HEK293 (cell line): ENCODE data around the gene NFAT5.

Source experiments
- CTCF ChIA-PET: fragments of 350-600 bp; formaldehyde crosslinking; extraction: SDS; loops from one replicate; lab custom pipeline; 2021; ENCODE audit warnings: antibody characterized with exemption; lab: Yijun Ruan, JAX
- POLR2A ChIA-PET: fragments of 300-600 bp; formaldehyde crosslinking; extraction: SDS; loops from one replicate; lab custom pipeline; 2020; ENCODE audit warnings: antibody characterized with exemption, inconsistent platforms; lab: Yijun Ruan, JAX
- H3K27ac ChIP-seq: fragments of 200-500 bp; sonication (Bioruptor generic); 2 replicates; pipeline ENCODE4 v1.5.1; 2014; ENCODE audit warnings: low read depth, low read length, control low read depth, inconsistent platforms; ENCODE audit errors: extremely low read depth
- H3K36me3 ChIP-seq, 2 experiments: fragments of 200-500 bp in 1 of 2; sonication (Bioruptor generic) in 1 of 2; 1 replicate in 1 of 2; 2 replicates in 1 of 2; pipeline ENCODE4 v1.5.1; 2014 to 2017; ENCODE audit warnings: inconsistent platforms in 2 of 2, low read length in 2 of 2; ENCODE audit not compliant: control insufficient read depth in 2 of 2, insufficient read depth in 1 of 2
- H3K4me1 ChIP-seq: fragments of 200-500 bp; sonication (Bioruptor generic); 2 replicates; pipeline ENCODE4 v1.5.1; 2014; ENCODE audit warnings: mild to moderate bottlenecking, low read length, inconsistent platforms; ENCODE audit not compliant: control insufficient read depth, insufficient read depth
- H3K4me3 ChIP-seq: 2 replicates; pipeline ENCODE4 v1.5.1; 2011; ENCODE audit warnings: low read depth, mild to moderate bottlenecking, control low read depth, low read length, moderate library complexity
- H3K9me3 ChIP-seq: fragments of 200-500 bp; sonication (Bioruptor generic); 2 replicates; pipeline ENCODE4 v1.5.1; 2014; ENCODE audit warnings: low read depth, low read length, inconsistent platforms; ENCODE audit not compliant: control insufficient read depth, insufficient read depth
- ATF2 ChIP-seq: fragments of 450-650 bp; formaldehyde crosslinking; IDR thresholded peaks from 2 replicates; pipeline ENCODE4 v1.5.1; 2016; ENCODE audit warnings: missing biosample characterization, missing genetic modification characterization, low read depth
- HOXD13 ChIP-seq: sonication (generic); formaldehyde crosslinking; IDR thresholded peaks from 2 replicates; pipeline ENCODE4 v1.8.0; 2022; ENCODE audit warnings: missing genetic modification reagents, borderline replicate concordance
- MZF1 ChIP-seq: fragments of 450-650 bp; formaldehyde crosslinking; IDR thresholded peaks from 2 replicates; pipeline ENCODE4 v1.5.1; 2017; ENCODE audit warnings: missing biosample characterization, missing genetic modification characterization, borderline replicate concordance
- PRDM1 ChIP-seq: fragments of 450-650 bp; formaldehyde crosslinking; IDR thresholded peaks from 2 replicates; pipeline ENCODE4; 2016; ENCODE audit warnings: missing biosample characterization, missing genetic modification characterization
- RBAK ChIP-seq: fragments of 450-650 bp; formaldehyde crosslinking; IDR thresholded peaks from 2 replicates; pipeline ENCODE4 v1.5.1; 2016; ENCODE audit warnings: missing biosample characterization, missing genetic modification characterization
- REST ChIP-seq: fragments of 450-650 bp; formaldehyde crosslinking; IDR thresholded peaks from 2 replicates; pipeline ENCODE4 v1.5.1; 2016; ENCODE audit warnings: missing biosample characterization, missing genetic modification characterization
- WT1 ChIP-seq: fragments of 450-650 bp; formaldehyde crosslinking; IDR thresholded peaks from 2 replicates; pipeline ENCODE4 v1.5.1; 2016; ENCODE audit warnings: missing biosample characterization, missing genetic modification characterization
- ZBTB10 ChIP-seq: fragments of 450-650 bp; formaldehyde crosslinking; IDR thresholded peaks from 2 replicates; pipeline ENCODE4 v1.5.1; 2016; ENCODE audit warnings: missing biosample characterization, missing genetic modification characterization
- ZBTB48 ChIP-seq: fragments of 450-650 bp; formaldehyde crosslinking; IDR thresholded peaks from 2 replicates; pipeline ENCODE4 v1.5.1; 2016; ENCODE audit warnings: missing biosample characterization, missing genetic modification characterization
- ZIC2 ChIP-seq: fragments of 450-650 bp; formaldehyde crosslinking; IDR thresholded peaks from 2 replicates; pipeline ENCODE4 v1.5.1; 2016; ENCODE audit warnings: missing biosample characterization, missing genetic modification characterization
- ZNF138 ChIP-seq: fragments of 450-650 bp; formaldehyde crosslinking; IDR thresholded peaks from 2 replicates; pipeline ENCODE4 v1.5.1; 2016; ENCODE audit warnings: missing biosample characterization, missing genetic modification characterization, borderline replicate concordance
- ZNF169 ChIP-seq: fragments of 450-650 bp; formaldehyde crosslinking; IDR thresholded peaks from 2 replicates; pipeline ENCODE4 v1.5.1; 2016; ENCODE audit warnings: missing biosample characterization, missing genetic modification characterization
- ZNF184 ChIP-seq: fragments of 450-650 bp; IDR thresholded peaks from 2 replicates; pipeline ENCODE4 v1.5.1; 2018; ENCODE audit warnings: missing biosample characterization, mild to moderate bottlenecking, missing genetic modification characterization
- ZNF23 ChIP-seq: fragments of 450-650 bp; formaldehyde crosslinking; IDR thresholded peaks from 2 replicates; pipeline ENCODE4 v1.5.1; 2016; ENCODE audit warnings: missing biosample characterization, missing genetic modification characterization, borderline replicate concordance
- ZNF239 ChIP-seq: fragments of 450-650 bp; formaldehyde crosslinking; IDR thresholded peaks from 2 replicates; pipeline ENCODE4 v1.5.1; 2016; ENCODE audit warnings: missing biosample characterization, missing genetic modification characterization
- ZNF311 ChIP-seq: fragments of 450-650 bp; formaldehyde crosslinking; IDR thresholded peaks from 2 replicates; pipeline ENCODE4 v1.5.1; 2017; ENCODE audit warnings: missing biosample characterization, missing genetic modification characterization, borderline replicate concordance
- ZNF341 ChIP-seq: fragments of 450-650 bp; formaldehyde crosslinking; IDR thresholded peaks from 2 replicates; pipeline ENCODE4; 2016; ENCODE audit warnings: low read depth, missing biosample characterization, missing genetic modification characterization
- ZNF350 ChIP-seq: fragments of 450-650 bp; formaldehyde crosslinking; IDR thresholded peaks from 2 replicates; pipeline ENCODE4 v1.5.0; 2017; ENCODE audit warnings: missing biosample characterization, mild to moderate bottlenecking, missing genetic modification characterization
- ZNF449 ChIP-seq: fragments of 450-650 bp; formaldehyde crosslinking; IDR thresholded peaks from 2 replicates; pipeline ENCODE4 v1.5.1; 2017; ENCODE audit warnings: missing biosample characterization, mild to moderate bottlenecking, missing genetic modification characterization, moderate library complexity
- ZNF48 ChIP-seq: fragments of 450-650 bp; formaldehyde crosslinking; IDR thresholded peaks from 2 replicates; pipeline ENCODE4 v1.5.1; 2016; ENCODE audit warnings: missing biosample characterization, missing genetic modification characterization
- ZNF501 ChIP-seq: fragments of 450-650 bp; formaldehyde crosslinking; IDR thresholded peaks from 2 replicates; pipeline ENCODE4 v1.5.1; 2016; ENCODE audit warnings: missing biosample characterization, missing genetic modification characterization
- ZNF596 ChIP-seq: fragments of 450-650 bp; IDR thresholded peaks from 2 replicates; pipeline ENCODE4 v1.5.0; 2018; ENCODE audit warnings: missing biosample characterization, mild to moderate bottlenecking, missing genetic modification characterization, moderate library complexity
- ZNF610 ChIP-seq: fragments of 450-650 bp; formaldehyde crosslinking; IDR thresholded peaks from 2 replicates; pipeline ENCODE4 v1.5.1; 2016; ENCODE audit warnings: missing biosample characterization, missing genetic modification characterization, borderline replicate concordance
- ZNF621 ChIP-seq: fragments of 450-650 bp; formaldehyde crosslinking; IDR thresholded peaks from 2 replicates; pipeline ENCODE4 v1.5.1; 2017; ENCODE audit warnings: missing biosample characterization, missing genetic modification characterization
- ZNF645 ChIP-seq: fragments of 450-650 bp; formaldehyde crosslinking; IDR thresholded peaks from 2 replicates; pipeline ENCODE4; 2016; ENCODE audit warnings: missing biosample characterization, missing genetic modification characterization
- ZNF747 ChIP-seq: fragments of 450-650 bp; formaldehyde crosslinking; IDR thresholded peaks from 2 replicates; pipeline ENCODE4 v1.5.1; 2016; ENCODE audit warnings: missing biosample characterization, missing genetic modification characterization
- ZNF768 ChIP-seq: fragments of 450-650 bp; formaldehyde crosslinking; IDR thresholded peaks from 2 replicates; pipeline ENCODE4 v1.5.1; 2018; ENCODE audit warnings: missing biosample characterization, mild to moderate bottlenecking, missing genetic modification characterization

Gene NFAT5

GRCh38 chr16:69619514-69619913 is 53.7 kb downstream of the NFAT5 start:
- ChIA-PET POLR2A (no interaction called here), CTCF (interaction anchor here (1.8 kb wide), 1 partner anchor 221 kb away, joined by 4 read pairs; no protein-coding TSS in a partner anchor)
- H3K27ac ChIP-seq, result no peak overlapping the region
- TF ChIP-seq ZNF747 (tag by site-specific recombination) (no peak), ZNF184 (tag by site-specific recombination) (no peak), ZNF311 (tag by site-specific recombination) (no peak), ZNF350 (tag by site-specific recombination) (no peak), HOXD13 (CRISPR knock-in tag) (no peak), REST (tag by site-specific recombination) (no peak), ATF2 (tag by site-specific recombination) (no peak), ZNF449 (tag by site-specific recombination) (no peak), ZBTB48 (tag by site-specific recombination) (no peak), ZNF645 (tag by site-specific recombination) (no peak), PRDM1 (tag by site-specific recombination) (no peak), MZF1 (tag by site-specific recombination) (no peak), ZNF48 (no peak), RBAK (tag by site-specific recombination) (no peak), ZNF138 (no peak), ZNF341 (tag by site-specific recombination) (no peak), ZNF169 (tag by site-specific recombination) (no peak), ZNF239 (tag by site-specific recombination) (no peak)
- peaks cover 3% of the 10 kb centered on the region; the same call in 1 of the 2 replicates for H3K4me1 ChIP-seq
- H3K4me3 ChIP-seq, result no peak overlapping the region
- H3K36me3 ChIP-seq, result peaks cover 3% of the 10 kb centered on the region in 2 experiments; a peak in 2 of 3 replicates
- no peaks in the 10 kb centered on the region for H3K9me3 ChIP-seq

- no peaks in the 10 kb centered on the region for H3K9me3 ChIP-seq
- peaks cover 0 to 3% of the 10 kb centered on the region in 2 experiments; a peak in 1 of 3 replicates for H3K36me3 ChIP-seq
- peaks cover 3% of the 10 kb centered on the region; the same call in 1 of the 2 replicates for H3K4me1 ChIP-seq
- ChIA-PET CTCF (no interaction called here), POLR2A (no interaction called here)
- no peak overlapping the region for H3K4me3 ChIP-seq
- no peak overlapping the region for H3K27ac ChIP-seq
- no peak for TF ChIP-seq ZNF501 (tag by site-specific recombination)
- 0 out of 2 replicates have a peak, but pooled peaks have one; percentile 16 for TF ChIP-seq ZNF596 (tag by site-specific recombination)
- TF ChIP-seq ZBTB10, result no peak
- no peak for TF ChIP-seq ZNF768 (tag by site-specific recombination)
- TF ChIP-seq WT1 (tag by site-specific recombination), result no peak
- TF ChIP-seq ZNF610 (tag by site-specific recombination), result no peak
- no peak for TF ChIP-seq ZNF621 (tag by site-specific recombination)
- TF ChIP-seq ZNF23 (tag by site-specific recombination), result no peak
- TF ChIP-seq HOXD13 (CRISPR knock-in tag), result no peak
- TF ChIP-seq ZIC2 (tag by site-specific recombination), result no peak
Observed at GRCh38 chr16:69620573-69620972, 54.8 kb downstream of the NFAT5 start.
